Right kidney (tissue), 9 donors: ENCODE results near the gene PRRC1.

Experiments
- DNase-seq: peaks from one replicate; pipeline ENCODE4 v3.0.0-alpha.2; 2016
- long read RNA-seq, 8 donors: transcript quantifications; one replicate each; lab custom pipeline, GENCODE V29; 2026

The PRRC1 gene
- long read RNA-seq, donor 1, full-length matches to known transcripts = 15 of 20 reads
- long read RNA-seq, donor 1, partial matches to known transcripts = 5 of 20 reads
- long read RNA-seq, donor 1, other reads (novel, unspliced or antisense) = 0 of 20 reads
- long read RNA-seq, donor 2, full-length matches to known transcripts = 4 of 17 reads
- long read RNA-seq, donor 2, partial matches to known transcripts = 13 of 17 reads
- long read RNA-seq, donor 2, other reads (novel, unspliced or antisense) = 0 of 17 reads
- long read RNA-seq, donor 3, full-length matches to known transcripts = 4 of 4 reads
- long read RNA-seq, donor 3, partial matches to known transcripts = 0 of 4 reads
- long read RNA-seq, donor 3, other reads (novel, unspliced or antisense) = 0 of 4 reads
- long read RNA-seq, donor 4, full-length matches to known transcripts = 12 of 48 reads
- long read RNA-seq, donor 4, partial matches to known transcripts = 36 of 48 reads
- long read RNA-seq, donor 4, other reads (novel, unspliced or antisense) = 0 of 48 reads
- long read RNA-seq, donor 5, full-length matches to known transcripts = 17 of 17 reads
- long read RNA-seq, donor 5, partial matches to known transcripts = 0 of 17 reads
- long read RNA-seq, donor 5, other reads (novel, unspliced or antisense) = 0 of 17 reads
- long read RNA-seq, donor 6, full-length matches to known transcripts = 8 of 38 reads
- long read RNA-seq, donor 6, partial matches to known transcripts = 30 of 38 reads
- long read RNA-seq, donor 6, other reads (novel, unspliced or antisense) = 0 of 38 reads
- long read RNA-seq, donor 7, full-length matches to known transcripts = 16 of 70 reads
- long read RNA-seq, donor 7, partial matches to known transcripts = 54 of 70 reads
- long read RNA-seq, donor 7, other reads (novel, unspliced or antisense) = 0 of 70 reads
- long read RNA-seq, donor 8, full-length matches to known transcripts = 8 of 14 reads
- long read RNA-seq, donor 8, partial matches to known transcripts = 6 of 14 reads
- long read RNA-seq, donor 8, other reads (novel, unspliced or antisense) = 0 of 14 reads

GRCh38 chr5:127517480-127518318 lies at the start of gene PRRC1:
TSS of gene PRRC1 (plus strand) at chr5:127517640. CDS start at chr5:127523480, 5,840 bp downstream.
- peak; percentile 92 for DNase-seq

- no peak for DNase-seq
These were observed 46.2 kb upstream of the PRRC1 start for GRCh38 chr5:127471211-127471610.

- DNase-seq = no peak
These were observed 44.7 kb upstream of the PRRC1 start for GRCh38 chr5:127472700-127473099.

GRCh38 chr5:127486471-127486870 lies 31.0 kb upstream of the PRRC1 start:
- DNase-seq = no peak

GRCh38 chr5:127492854-127493738 lies 24.3 kb upstream of the PRRC1 start:
- peak; percentile 66 for DNase-seq

GRCh38 chr5:127498548-127498947 lies 18.9 kb upstream of the PRRC1 start:
- DNase-seq = no peak

GRCh38 chr5:127505905-127506304 lies 11.5 kb upstream of the PRRC1 start:
- no peak for DNase-seq

- no peak for DNase-seq
These were observed 10.8 kb upstream of the PRRC1 start for GRCh38 chr5:127506616-127507015.

- DNase-seq = no peak
These were observed 8.6 kb upstream of the PRRC1 start for GRCh38 chr5:127508644-127509373.

- no peak for DNase-seq
These were observed 4.0 kb upstream of the PRRC1 start for GRCh38 chr5:127513408-127513970.

- DNase-seq = no peak
These were observed 2.6 kb upstream of the PRRC1 start for GRCh38 chr5:127514816-127515215.

- no peak for DNase-seq
These were observed 1.6 kb upstream of the PRRC1 start for GRCh38 chr5:127515693-127516440.

- peak; percentile 70 for DNase-seq
These were observed 345 bp upstream of the PRRC1 start for GRCh38 chr5:127517110-127517479.

GRCh38 chr5:127518319-127518621 lies 830 bp downstream of the PRRC1 start:
- no peak for DNase-seq

GRCh38 chr5:127519527-127519926 lies 2.1 kb downstream of the PRRC1 start:
- no peak for DNase-seq

GRCh38 chr5:127521138-127521770 lies 3.8 kb downstream of the PRRC1 start:
- no peak for DNase-seq

GRCh38 chr5:127525181-127525580 lies 7.7 kb downstream of the PRRC1 start:
- DNase-seq = no peak

GRCh38 chr5:127529904-127530682 lies 12.7 kb downstream of the PRRC1 start:
- no peak for DNase-seq
